Adrenal gland (tissue), 19 donors: ENCODE measurements around the gene ZNF669. TPM values are rescaled to one million over a fixed set of nuclear protein-coding genes. Genes with fewer than 3 reads are reported as not detected.
"Not testable (repeated sequence)": the region's sequence is repeated elsewhere in the genome, so short reads cannot be mapped to it uniquely, and the experiment has no call there.

Experiments used
- DNase-seq, 7 donors: peaks; one replicate each; pipeline ENCODE4 v3.0.0-alpha.2; 2019 to 2020
- H3K27ac ChIP-seq, 5 donors: fragments of 200-600 bp; sonication (generic) in 4 of 5; 1 replicate in 3 of 5; 2 replicates in 2 of 5; pipeline versions ENCODE4 v1.5.1 to v1.8.0; 2016 to 2020; ENCODE audit warnings: mild to moderate bottlenecking in 1 of 5
- H3K27me3 ChIP-seq: fragments of 200-600 bp; 2 replicates; pipeline ENCODE4 v1.8.0; 2021
- H3K36me3 ChIP-seq, 2 donors: fragments of 200-600 bp; replicated peaks in 1 of 2; 1 replicate in 1 of 2; 2 replicates in 1 of 2; pipeline versions ENCODE4 v1.5.1 to v1.8.0; 2018 to 2022
- H3K4me1 ChIP-seq, 2 donors: fragments of 200-600 bp; replicated peaks in 1 of 2; 1 replicate in 1 of 2; 2 replicates in 1 of 2; pipeline versions ENCODE4 v1.5.1 to v1.8.0; 2018 to 2021
- H3K4me3 ChIP-seq, 4 donors: fragments of 200-600 bp; sonication (generic) in 3 of 4; one replicate each; pipeline ENCODE4 v1.5.1; 2016 to 2018
- H3K9me3 ChIP-seq, 3 donors: fragments of 200-600 bp; sonication (generic) in 1 of 3; replicated peaks in 1 of 3; 1 replicate in 2 of 3; 2 replicates in 1 of 3; pipeline versions ENCODE4 v1.5.1 to v1.8.0; 2016 to 2021
- CTCF ChIP-seq, 6 experiments: fragments of 450-650 bp in 4 of 6; fragments of 200-600 bp in 2 of 6; sonication (generic) in 1 of 6; IDR thresholded peaks; 1 replicate in 5 of 6; 2 replicates in 1 of 6; pipeline versions ENCODE4 v1.5.1 to v1.8.0; 2016 to 2021; ENCODE audit warnings: antibody characterized with exemption in 6 of 6, mild to moderate bottlenecking in 2 of 6, moderate library complexity in 1 of 6
- POLR2A ChIP-seq, 2 donors: fragments of 450-650 bp; IDR thresholded peaks; one replicate each; pipeline ENCODE4 v1.6.1; 2017; ENCODE audit warnings: antibody characterized with exemption in 2 of 2, mild to moderate bottlenecking in 2 of 2, moderate library complexity in 1 of 2
- WGBS, 4 donors: extraction: QIAGEN DNeasy Blood & Tissue Kit in 2 of 4; methylation state at CpG; one replicate each; pipeline versions ENCODE4 v1.1.5 to v1.1.7; 2013 to 2017; 5-methylcytosine and 5-hydroxymethylcytosine counted together
- intact Hi-C, 2 donors: fragments of 100-400 bp; cut with DNase I; formaldehyde crosslinking; loops; one replicate each; pipeline versions ENCODE4 v1.14.1 to v1.15.0; 2022 to 2023
- long read RNA-seq, 10 donors: library from polyadenylated mRNA in 3 of 10; unstranded in 2 of 10; stranded (forward) in 1 of 10; transcript quantifications; one replicate each; pipeline ENCODE4 v2.0.0 and lab custom pipeline, GENCODE V29; 2021 to 2026
- polyA plus RNA-seq, 3 donors: library from polyadenylated mRNA; stranded (reverse); fragments of 200-250 nt in 2 of 3; fragments of 350-450 nt in 1 of 3; fragmentation: Illumina TruSeq in 1 of 3; extraction: RNeasy Lipid Tissue Mini Kit (QIAGEN cat#74804) in 1 of 3; gene quantifications; one replicate each; pipeline ENCODE4 v1.2.3, GENCODE V29; 2013 to 2014
- total RNA-seq, 9 donors: library from RNA; depleted of rRNA in 4 of 9; stranded (reverse); fragments of >200 nt in 4 of 9; fragments of 120-200 nt in 1 of 9; fragmentation: NEBNext Ultra II Directional in 1 of 9; extraction: Animal tissue kit (Norgen Biotek cat#: 25700) in 1 of 9; gene quantifications; one replicate each; pipeline versions ENCODE4 v1.1.0 to v1.2.4, GENCODE V29; 2013 to 2023
- donor health status: healthy with polysubstance abuse.
- donor health status: Bipolar disorder and iron deficiency.
- donor health status: DM: yes; HTN: yes; CAD: no.
- donor health status: DM: no; HTN: no; CAD: no.
- donor health status: DM: no; HTN: no; CAD: no.
- donor health status: DM: yes; HTN: yes; CAD: no.

ZNF669 gene
- total RNA-seq (10 to 100 TPM in 1 of 9 donors, 1 to 10 TPM in 8; 1.2 to 11.3 (median 5.2) TPM), polyA plus RNA-seq (1 to 10 TPM; 2.5 to 6.0 (median 3.3) TPM)
- long read RNA-seq, donor 1, partial matches to known transcripts: 0 of 4 reads
- long read RNA-seq, donor 1, other reads (novel, unspliced or antisense): 0 of 4 reads
- long read RNA-seq, donor 2, partial matches to known transcripts: 0 of 2 reads
- long read RNA-seq, donor 2, other reads (novel, unspliced or antisense): 0 of 2 reads
- long read RNA-seq, donor 3, partial matches to known transcripts: 0 of 1 reads
- long read RNA-seq, donor 3, other reads (novel, unspliced or antisense): 0 of 1 reads
- long read RNA-seq, donor 4, partial matches to known transcripts: 0 of 2 reads
- long read RNA-seq, donor 4, other reads (novel, unspliced or antisense): 0 of 2 reads
- long read RNA-seq, donor 5, partial matches to known transcripts: 0 of 2 reads
- long read RNA-seq, donor 5, other reads (novel, unspliced or antisense): 1 of 2 reads
- long read RNA-seq, donor 6, partial matches to known transcripts: 0 of 2 reads
- long read RNA-seq, donor 6, other reads (novel, unspliced or antisense): 0 of 2 reads
- long read RNA-seq, donor 7, partial matches to known transcripts: 0 of 2 reads
- long read RNA-seq, donor 7, other reads (novel, unspliced or antisense): 0 of 2 reads
- long read RNA-seq, donor 8: 0 reads
- long read RNA-seq, donor 9, partial matches to known transcripts: 0 of 3 reads
- long read RNA-seq, donor 9, other reads (novel, unspliced or antisense): 0 of 3 reads
- long read RNA-seq, donor 10, partial matches to known transcripts: 0 of 1 reads
- long read RNA-seq, donor 10, other reads (novel, unspliced or antisense): 0 of 1 reads

- peaks cover 5 to 17% of the 10 kb centered on the region in 2 donors for H3K36me3 ChIP-seq
- H3K27ac ChIP-seq: peak within 1 kb of the TSS in 4 of 5 donors; percentile 80 to 93 (median 84)
- H3K4me1 ChIP-seq: peaks cover 0 to 17% of the 10 kb centered on the region in 2 donors
- H3K4me3 ChIP-seq: peak within 1 kb of the TSS; percentile 54 to 94 (median 74)
- H3K27me3 ChIP-seq: no peaks in the 10 kb centered on the region
- no peak for TF ChIP-seq CTCF (IDR thresholded peaks at IDR 0.05)
- peak; percentile 77 to 90 for TF ChIP-seq POLR2A (IDR thresholded peaks at IDR 0.05)
- intact Hi-C loops: no loop called here
- DNase-seq: peak; percentile 95 to 99 (median 96)
- H3K9me3 ChIP-seq: peaks cover 0 to 16% (median 0%) of the 10 kb centered on the region in 3 donors
- WGBS, 4 donors: 0 to 1% (median 0%) methylated on average over 8 to 58 of the region's 58 CpGs
Measured at GRCh38 chr1:247103859-247104591, at the start of gene ZNF669. TSS of gene ZNF669 (minus strand) at chr1:247104356. CDS start at chr1:247104199, 157 bp downstream.

GRCh38 chr1:247147781-247148180, 43.6 kb upstream of the ZNF669 start:
- Histone ChIP-seq H3K4me3 (no peak overlapping the region), H3K9me3 (peaks cover 0 to 57% (median 0%) of the 10 kb centered on the region in 3 donors), H3K36me3 (no peaks in the 10 kb centered on the region), H3K27me3 (no peaks in the 10 kb centered on the region), H3K27ac (no peak overlapping the region), H3K4me1 (no peaks in the 10 kb centered on the region)
- WGBS, 4 donors: 96 to 100% (median 98%) methylated on average over 2 of the region's 2 CpGs
- intact Hi-C loops: no loop called here
- no peak for TF ChIP-seq POLR2A (IDR thresholded peaks at IDR 0.05)
- no peak for TF ChIP-seq CTCF (IDR thresholded peaks at IDR 0.05)
- no peak for DNase-seq

GRCh38 chr1:247147120-247147519, 43.0 kb upstream of the ZNF669 start:
- H3K9me3 ChIP-seq: peaks cover 0 to 54% (median 0%) of the 10 kb centered on the region in 3 donors
- H3K27ac ChIP-seq, H3K4me1 ChIP-seq, H3K27me3 ChIP-seq, H3K4me3 ChIP-seq, intact Hi-C loops, DNase-seq, H3K36me3 ChIP-seq: not testable (repeated sequence)
- 92 to 99% (median 97%) methylated on average over 10 of the region's 10 CpGs for WGBS, 4 donors

GRCh38 chr1:247146671-247147070, 42.5 kb upstream of the ZNF669 start:
- no peak overlapping the region for H3K27ac ChIP-seq
- H3K9me3 ChIP-seq: peaks cover 0 to 51% (median 0%) of the 10 kb centered on the region in 3 donors
- 91 to 99% (median 97%) methylated on average over 3 of the region's 3 CpGs for WGBS, 4 donors
- no peaks in the 10 kb centered on the region for H3K36me3 ChIP-seq
- no peak overlapping the region for H3K4me3 ChIP-seq
- no peak for TF ChIP-seq CTCF (IDR thresholded peaks at IDR 0.05)
- DNase-seq: no peak
- H3K4me1 ChIP-seq: no peaks in the 10 kb centered on the region
- intact Hi-C loops: no loop called here
- H3K27me3 ChIP-seq: no peaks in the 10 kb centered on the region
